Measurements from ENCODE around the gene SEMA4C. TPM values are rescaled to one million over a fixed set of nuclear protein-coding genes. Genes with fewer than 3 reads are reported as not detected.

Gene SEMA4C
- total RNA-seq, 4 donors from 2014 or later, result 23.5 to 42.7 (median 30.2) TPM

GRCh38 chr2:96832754-96833507, 36.9 kb downstream of the SEMA4C start:
- intact Hi-C loops (cut with DNase I; ENCODE audit: low total_unique reads), result no loop called here
- H3K4me3 ChIP-seq (ENCODE audit: low read depth, poor library complexity, severe bottlenecking), result no peak overlapping the region
- no peak for TF ChIP-seq POLR2A (IDR thresholded peaks at IDR 0.05)
- no peak for TF ChIP-seq CTCF (IDR thresholded peaks at IDR 0.05)
- 59 to 64% methylated on average over 18 of the region's 18 CpGs for WGBS, 2 donors
- no peak for DNase-seq (ENCODE audit: low spot score in 2 of 2)

GRCh38 chr2:96832408-96832753, 37.5 kb downstream of the SEMA4C start:
- intact Hi-C loops (cut with DNase I; ENCODE audit: low total_unique reads), result no loop called here
- H3K4me3 ChIP-seq (ENCODE audit: low read depth, poor library complexity, severe bottlenecking), result no peak overlapping the region
- WGBS, 2 donors, result 70 to 71% methylated on average over 9 to 11 of the region's 11 CpGs
- no peak for TF ChIP-seq CTCF (IDR thresholded peaks at IDR 0.05)
- TF ChIP-seq POLR2A (IDR thresholded peaks at IDR 0.05), result no peak
- DNase-seq (ENCODE audit: low spot score in 2 of 2), result no peak

- TF ChIP-seq CTCF (IDR thresholded peaks at IDR 0.05), result no peak
- no peak for TF ChIP-seq POLR2A (IDR thresholded peaks at IDR 0.05)
- WGBS, 2 donors, result 77 to 82% methylated on average over 10 of the region's 10 CpGs
These were observed 38.2 kb downstream of the SEMA4C start for GRCh38 chr2:96831679-96832078.

GRCh38 chr2:96830044-96830562, 39.8 kb downstream of the SEMA4C start:
- 53 to 71% methylated on average over 5 of the region's 5 CpGs for WGBS, 2 donors
- intact Hi-C loops (cut with DNase I; ENCODE audit: low total_unique reads), result no loop called here

More at GRCh38 chr2:96831679-96832078, 38.2 kb downstream of the SEMA4C start:
- intact Hi-C loops (cut with DNase I; ENCODE audit: low total_unique reads), result no loop called here
- no peak overlapping the region for H3K4me3 ChIP-seq (ENCODE audit: low read depth, poor library complexity, severe bottlenecking)
- no peak for DNase-seq (ENCODE audit: low spot score in 2 of 2)

GRCh38 chr2:96828874-96829273, 41.0 kb downstream of the SEMA4C start:
- intact Hi-C loops (cut with DNase I; ENCODE audit: low total_unique reads), result no loop called here
- WGBS, 2 donors, result 94 to 97% methylated on average over 13 of the region's 13 CpGs
- no peak for TF ChIP-seq CTCF (IDR thresholded peaks at IDR 0.05)
- TF ChIP-seq POLR2A (IDR thresholded peaks at IDR 0.05), result no peak

More at GRCh38 chr2:96830044-96830562, 39.8 kb downstream of the SEMA4C start:
- no peak for DNase-seq (ENCODE audit: low spot score in 2 of 2)
- TF ChIP-seq POLR2A (IDR thresholded peaks at IDR 0.05), result no peak
- TF ChIP-seq CTCF (IDR thresholded peaks at IDR 0.05), result no peak
- no peak overlapping the region for H3K4me3 ChIP-seq (ENCODE audit: low read depth, poor library complexity, severe bottlenecking)

More at GRCh38 chr2:96828874-96829273, 41.0 kb downstream of the SEMA4C start:
- no peak overlapping the region for H3K4me3 ChIP-seq (ENCODE audit: low read depth, poor library complexity, severe bottlenecking)
- no peak for DNase-seq (ENCODE audit: low spot score in 2 of 2)

All from lower leg skin (tissue), 4 donors.